GM12878 (cell line): ENCODE measurements around the gene LAMA4. TPM values are rescaled to one million over a fixed set of nuclear protein-coding genes. Genes with fewer than 3 reads are reported as not detected.

Source experiments
- ATAC-seq: fragments of 200-7000 bp; cut with Tn5 transposase; 3 replicates; pipeline ENCODE4 v1.9.1; 2020; ENCODE audit warnings: mild to moderate bottlenecking, moderate library complexity
- BruUV-seq: library from RNA; stranded (reverse); fragments of 400-500 nt; replicated peaks from 2 replicates; lab custom pipeline; 2021; lab: Mats Ljungman, UMichigan
- CTCF ChIA-PET: fragments of 300-600 bp; sonication (Branson Sonifier 250); formaldehyde crosslinking; extraction: SDS; loops from one replicate; lab custom pipeline; 2021; ENCODE audit warnings: inconsistent platforms; lab: Yijun Ruan, JAX
- POLR2A ChIA-PET: fragments of 350-600 bp; formaldehyde crosslinking; extraction: SDS; loops from one replicate; lab custom pipeline; 2021; ENCODE audit warnings: inconsistent platforms; lab: Charles Lee
- RAD21 ChIA-PET: fragments of 300-600 bp; sonication (Branson Sonifier 250); formaldehyde crosslinking; loops from one replicate; lab custom pipeline; 2023; ENCODE audit warnings: antibody characterized with exemption; ENCODE audit not compliant: unreplicated experiment; lab: Charles Lee
- SMC1A ChIA-PET: fragments of 300-600 bp; sonication (Branson Sonifier 250); formaldehyde crosslinking; loops from one replicate; lab custom pipeline; 2023; ENCODE audit not compliant: unreplicated experiment, uncharacterized antibody; lab: Charles Lee
- DNase-seq: peaks from one replicate; pipeline ENCODE4 v3.0.0-alpha.2; 2011; ENCODE audit warnings: low read depth, low spot score
- FAIRE-seq: peaks from 3 replicates; lab custom pipeline; 2011; peaks lifted over from hg19 to GRCh38; lab: Jason Lieb, UNC
- H2AFZ ChIP-seq: 2 replicates; pipeline ENCODE4 v1.6.0; 2011; ENCODE audit warnings: low read depth, low read length, control low read depth; ENCODE audit not compliant: control insufficient read depth
- H3K27ac ChIP-seq: 2 replicates; pipeline ENCODE4 v1.5.1; 2011; ENCODE audit warnings: control low read depth; ENCODE audit not compliant: control insufficient read depth, insufficient read depth
- H3K27me3 ChIP-seq, 2 experiments: replicated peaks in 1 of 2; 2 replicates each; pipeline versions ENCODE4 v1.6.0 to v1.6.1; 2011; ENCODE audit warnings: low read length in 1 of 2; ENCODE audit not compliant: control insufficient read depth in 2 of 2, insufficient read depth in 2 of 2
- H3K36me3 ChIP-seq, 2 experiments: 2 replicates each; pipeline ENCODE4 v1.5.1; 2011; ENCODE audit warnings: low read length in 1 of 2; ENCODE audit not compliant: control insufficient read depth in 2 of 2, insufficient read depth in 2 of 2
- H3K4me1 ChIP-seq: 2 replicates; pipeline ENCODE4 v1.6.1; 2011; ENCODE audit warnings: mild to moderate bottlenecking, low read length, moderate library complexity, mixed read lengths; ENCODE audit not compliant: control insufficient read depth, insufficient read depth
- H3K4me2 ChIP-seq: 2 replicates; pipeline ENCODE4 v1.6.0; 2011; ENCODE audit warnings: control low read depth; ENCODE audit not compliant: control insufficient read depth, insufficient read depth
- H3K4me3 ChIP-seq: fragments of 200-600 bp; sonication (generic); 2 replicates; pipeline ENCODE4 v1.5.1; 2016
- H3K79me2 ChIP-seq: 2 replicates; pipeline ENCODE4 v1.6.0; 2011; ENCODE audit warnings: low read length; ENCODE audit not compliant: control insufficient read depth, insufficient read depth
- H3K9ac ChIP-seq: 2 replicates; pipeline ENCODE4 v1.8.0; 2011; ENCODE audit warnings: low read length, control low read depth, mixed read lengths; ENCODE audit not compliant: control insufficient read depth, insufficient read depth
- H3K9me3 ChIP-seq: replicated peaks from 3 replicates; pipeline ENCODE4 v1.5.1; 2011; ENCODE audit warnings: mild to moderate bottlenecking, low read length; ENCODE audit not compliant: control insufficient read depth, insufficient read depth
- H4K20me1 ChIP-seq: 2 replicates; pipeline ENCODE4 v1.6.0; 2011; ENCODE audit not compliant: control insufficient read depth, insufficient read depth
- ESRRA ChIP-seq: IDR thresholded peaks from 2 replicates; pipeline ENCODE4 v1.6.1; 2012; ENCODE audit warnings: mild to moderate bottlenecking, low read length, improper control_type of control experiment
- HDAC6 ChIP-seq: fragments of 200-600 bp; sonication (generic); IDR thresholded peaks from one replicate; pipeline ENCODE4 v1.8.0; 2017; ENCODE audit warnings: antibody characterized with exemption; ENCODE audit not compliant: unreplicated experiment
- HDGF ChIP-seq: fragments of 450-650 bp; IDR thresholded peaks from 2 replicates; pipeline ENCODE4 v1.6.1; 2016; ENCODE audit warnings: antibody characterized with exemption
- KLF5 ChIP-seq: fragments of 450-650 bp; IDR thresholded peaks from 2 replicates; pipeline ENCODE4 v1.6.1; 2014; ENCODE audit warnings: mild to moderate bottlenecking; ENCODE audit not compliant: partially characterized antibody
- NRF1 ChIP-seq: conservative IDR thresholded peaks from 2 replicates; pipeline ENCODE4 v1.6.1; 2011; ENCODE audit warnings: mild to moderate bottlenecking, low read depth, low read length, improper control_type of control experiment
- SMC3 ChIP-seq: IDR thresholded peaks from 2 replicates; pipeline ENCODE4 v1.6.1; 2011; ENCODE audit warnings: low read length, improper control_type of control experiment, borderline replicate concordance
- STAT3 ChIP-seq: IDR thresholded peaks from 2 replicates; pipeline ENCODE4 v1.6.1; 2011; ENCODE audit warnings: low read depth, low read length, improper control_type of control experiment
- ZNF217 ChIP-seq: fragments of 450-650 bp; IDR thresholded peaks from 2 replicates; pipeline ENCODE4 v1.6.1; 2017; ENCODE audit warnings: antibody characterized with exemption, mild to moderate bottlenecking
- WGBS: methylation state at CpG from one replicate; pipeline ENCODE4 v1.1.6; 2016; ENCODE audit warnings: low lambda C conversion rate; ENCODE audit not compliant: insufficient replicate concordance, insufficient coverage; ENCODE audit errors: missing lambda C conversion rate; 5-methylcytosine and 5-hydroxymethylcytosine counted together
- in situ Hi-C: fragments of 300-500 bp; cut with MboI; formaldehyde crosslinking; loops from 9 replicates; pipeline ENCODE4 v1.14.3; 2018; ENCODE audit warnings: mixed read lengths
- intact Hi-C: fragments of 100-400 bp; cut with micrococcal nuclease; formaldehyde crosslinking; loops from one replicate; pipeline ENCODE4 v1.14.2; 2022; ENCODE audit not compliant: unreplicated experiment
- polyA plus RNA-seq, 11 experiments: library from polyadenylated mRNA; depleted of rRNA in 4 of 11; unstranded in 6 of 11; stranded (reverse) in 5 of 11; fragments of >200 nt; fragmentation: Nextera tagmentation in 4 of 11; fragmentation: Illumina TruSeq in 1 of 11; extraction: Ambion mirVana in 4 of 11; extraction: Trizol in 1 of 11; gene quantifications; 1 replicate in 1 of 11; 2 replicates in 10 of 11; pipeline versions ENCODE4 v1.2.1 to v1.2.3, GENCODE V29; 2011 to 2016; ENCODE audit warnings: inconsistent platforms in 2 of 11, missing spikeins in 2 of 11, low read depth in 1 of 11
- total RNA-seq, 4 experiments: library from RNA; depleted of rRNA in 3 of 4; stranded (reverse); fragments of >200 nt in 3 of 4; fragmentation: Illumina TruSeq in 1 of 4; extraction: Trizol in 1 of 4; gene quantifications; 2 replicates each; pipeline versions ENCODE4 v1.2.1 to v1.2.3, GENCODE V29; 2013 to 2021
- TF ChIP-seq, protein P1 (sequence below): fragments of 450-650 bp; formaldehyde crosslinking; IDR thresholded peaks from 2 replicates; pipeline ENCODE4 v1.4.0; 2020; ENCODE audit warnings: mild to moderate bottlenecking, moderate library complexity
- TF ChIP-seq, protein P2 (sequence below): fragments of 450-650 bp; IDR thresholded peaks from 2 replicates; pipeline ENCODE4 v1.6.1; 2018; ENCODE audit warnings: borderline replicate concordance, mild to moderate bottlenecking; ENCODE audit not compliant: partially characterized antibody

The LAMA4 gene
- total and polyA plus RNA-seq, 10 of the 15 experiments (the other 5 are each of a cell fraction or from before 2014, with no cell fraction given) = 0.11 to 0.21 (median 0.14) TPM; not detected in 7

DNA sequence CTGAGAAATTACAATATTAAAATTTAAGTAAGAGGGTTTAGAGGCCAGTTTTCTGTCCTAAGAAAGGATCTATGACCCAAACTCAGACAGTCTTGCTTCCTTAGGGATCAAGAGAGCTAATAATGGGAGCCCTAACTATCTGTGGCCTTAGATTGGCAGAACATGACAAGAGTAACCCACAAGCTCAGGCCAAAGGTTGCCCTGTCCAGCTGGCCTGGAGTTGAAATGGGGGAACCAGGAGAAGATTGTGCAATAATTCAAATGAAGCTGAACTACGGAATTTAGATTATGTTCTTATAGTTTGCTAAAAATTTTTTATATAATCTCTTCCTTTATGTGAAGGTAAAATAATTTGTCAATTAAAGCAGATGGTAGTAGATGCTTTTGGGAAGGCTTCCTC lies 26.4 kb downstream of the LAMA4 start:
- ChIA-PET RAD21 (no interaction called here), CTCF (interaction anchor here (0.9 to 1.2 kb wide), 2 partner anchors 48 to 57 kb away, joined by 3 to 4 read pairs; no protein-coding TSS in a partner anchor), SMC1A (interaction anchor here (0.6 kb wide), 1 partner anchor 174 kb away, joined by 3 read pairs; no protein-coding TSS in a partner anchor), POLR2A (no interaction called here)
- H4K20me1 ChIP-seq = no peaks in the 10 kb centered on the region
- no peaks in the 10 kb centered on the region for H3K9me3 ChIP-seq
- no peaks in the 10 kb centered on the region for H3K36me3 ChIP-seq
- H3K27me3 ChIP-seq = no peaks in the 10 kb centered on the region; a peak in 1 of 4 replicates
- no peaks in the 10 kb centered on the region for H3K4me1 ChIP-seq
- FAIRE-seq (no peak), DNase-seq (no peak), ATAC-seq (no peak)
- no peaks in the 10 kb centered on the region for H3K79me2 ChIP-seq
- no peak overlapping the region for H3K27ac ChIP-seq
- no peak overlapping the region for H3K4me3 ChIP-seq
- H3K4me2 ChIP-seq = no peak overlapping the region
- 0% methylated on average over 1 of the region's 1 CpG for WGBS
- BruUV-seq = no TSS peak
- intact Hi-C loops = no loop called here
- TF ChIP-seq, protein P1, sequence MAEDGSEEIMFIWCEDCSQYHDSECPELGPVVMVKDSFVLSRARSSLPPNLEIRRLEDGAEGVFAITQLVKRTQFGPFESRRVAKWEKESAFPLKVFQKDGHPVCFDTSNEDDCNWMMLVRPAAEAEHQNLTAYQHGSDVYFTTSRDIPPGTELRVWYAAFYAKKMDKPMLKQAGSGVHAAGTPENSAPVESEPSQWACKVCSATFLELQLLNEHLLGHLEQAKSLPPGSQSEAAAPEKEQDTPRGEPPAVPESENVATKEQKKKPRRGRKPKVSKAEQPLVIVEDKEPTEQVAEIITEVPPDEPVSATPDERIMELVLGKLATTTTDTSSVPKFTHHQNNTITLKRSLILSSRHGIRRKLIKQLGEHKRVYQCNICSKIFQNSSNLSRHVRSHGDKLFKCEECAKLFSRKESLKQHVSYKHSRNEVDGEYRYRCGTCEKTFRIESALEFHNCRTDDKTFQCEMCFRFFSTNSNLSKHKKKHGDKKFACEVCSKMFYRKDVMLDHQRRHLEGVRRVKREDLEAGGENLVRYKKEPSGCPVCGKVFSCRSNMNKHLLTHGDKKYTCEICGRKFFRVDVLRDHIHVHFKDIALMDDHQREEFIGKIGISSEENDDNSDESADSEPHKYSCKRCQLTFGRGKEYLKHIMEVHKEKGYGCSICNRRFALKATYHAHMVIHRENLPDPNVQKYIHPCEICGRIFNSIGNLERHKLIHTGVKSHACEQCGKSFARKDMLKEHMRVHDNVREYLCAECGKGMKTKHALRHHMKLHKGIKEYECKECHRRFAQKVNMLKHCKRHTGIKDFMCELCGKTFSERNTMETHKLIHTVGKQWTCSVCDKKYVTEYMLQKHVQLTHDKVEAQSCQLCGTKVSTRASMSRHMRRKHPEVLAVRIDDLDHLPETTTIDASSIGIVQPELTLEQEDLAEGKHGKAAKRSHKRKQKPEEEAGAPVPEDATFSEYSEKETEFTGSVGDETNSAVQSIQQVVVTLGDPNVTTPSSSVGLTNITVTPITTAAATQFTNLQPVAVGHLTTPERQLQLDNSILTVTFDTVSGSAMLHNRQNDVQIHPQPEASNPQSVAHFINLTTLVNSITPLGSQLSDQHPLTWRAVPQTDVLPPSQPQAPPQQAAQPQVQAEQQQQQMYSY = no peak
- TF ChIP-seq STAT3 = no peak
- TF ChIP-seq KLF5 = no peak
- no peak for TF ChIP-seq SMC3
- TF ChIP-seq, protein P2, sequence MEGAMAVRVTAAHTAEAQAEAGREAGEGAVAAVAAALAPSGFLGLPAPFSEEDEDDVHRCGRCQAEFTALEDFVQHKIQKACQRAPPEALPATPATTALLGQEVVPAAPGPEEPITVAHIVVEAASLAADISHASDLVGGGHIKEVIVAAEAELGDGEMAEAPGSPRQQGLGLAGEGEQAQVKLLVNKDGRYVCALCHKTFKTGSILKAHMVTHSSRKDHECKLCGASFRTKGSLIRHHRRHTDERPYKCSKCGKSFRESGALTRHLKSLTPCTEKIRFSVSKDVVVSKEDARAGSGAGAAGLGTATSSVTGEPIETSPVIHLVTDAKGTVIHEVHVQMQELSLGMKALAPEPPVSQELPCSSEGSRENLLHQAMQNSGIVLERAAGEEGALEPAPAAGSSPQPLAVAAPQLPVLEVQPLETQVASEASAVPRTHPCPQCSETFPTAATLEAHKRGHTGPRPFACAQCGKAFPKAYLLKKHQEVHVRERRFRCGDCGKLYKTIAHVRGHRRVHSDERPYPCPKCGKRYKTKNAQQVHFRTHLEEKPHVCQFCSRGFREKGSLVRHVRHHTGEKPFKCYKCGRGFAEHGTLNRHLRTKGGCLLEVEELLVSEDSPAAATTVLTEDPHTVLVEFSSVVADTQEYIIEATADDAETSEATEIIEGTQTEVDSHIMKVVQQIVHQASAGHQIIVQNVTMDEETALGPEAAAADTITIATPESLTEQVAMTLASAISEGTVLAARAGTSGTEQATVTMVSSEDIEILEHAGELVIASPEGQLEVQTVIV = no peak
- no peak for TF ChIP-seq ZNF217
- TF ChIP-seq HDGF = no peak
- TF ChIP-seq HDAC6 = no peak
- TF ChIP-seq NRF1 = no peak
- TF ChIP-seq ESRRA = no peak
- no peak overlapping the region for H3K9ac ChIP-seq
- in situ Hi-C loops = no loop called here
- no peak overlapping the region for H2AFZ ChIP-seq
